SK-N-SH (cell line): ENCODE results near the gene DOCK3.

Experiments used
- CTCF ChIP-seq: fragments of 200-600 bp; sonication (generic); IDR thresholded peaks from 2 replicates; pipeline ENCODE4 v1.6.1; 2017; ENCODE audit warnings: antibody characterized with exemption, mild to moderate bottlenecking, moderate library complexity
- EP300 ChIP-seq, 2 experiments: IDR thresholded peaks; 2 replicates each; pipeline versions ENCODE4 v1.4.0 to v1.6.1; 2012; ENCODE audit warnings: borderline replicate concordance in 1 of 2, low read depth in 1 of 2, low read length in 1 of 2
- TEAD4 ChIP-seq: IDR thresholded peaks from 2 replicates; pipeline ENCODE4 v1.4.0; 2012; ENCODE audit warnings: mild to moderate bottlenecking, borderline replicate concordance; ENCODE audit not compliant: insufficient read depth

GRCh38 chr3:51031666-51032065, 356.9 kb downstream of the DOCK3 start:
- TF ChIP-seq TEAD4 (no peak), CTCF (no peak), EP300 (IDR thresholded peaks at IDR 0.05; ENCODE audit: borderline replicate concordance in 1 of 2, low read depth in 1 of 2, low read length in 1 of 2) (no peak)
